WERI-Rb-1 (cell line): ENCODE data around the gene HADHA.
A peak's percentile ranks its signal among the peaks of the same experiment; 100 is the strongest.

Experiments
- DNase-seq: peaks from one replicate; pipeline ENCODE4 v3.0.0-alpha.2; 2020
- H3K27ac ChIP-seq: fragments of 250-450 bp; sonication (Bioruptor Pico); 2 replicates; pipeline ENCODE4 v1.5.1; 2020; ENCODE audit warnings: mild to moderate bottlenecking, moderate library complexity
- H3K27me3 ChIP-seq: fragments of 250-450 bp; sonication (Bioruptor Pico); 2 replicates; pipeline ENCODE4 v1.5.1; 2021; ENCODE audit warnings: mild to moderate bottlenecking, low read depth, moderate library complexity; ENCODE audit not compliant: insufficient read depth, severe bottlenecking
- H3K36me3 ChIP-seq: fragments of 250-450 bp; sonication (Bioruptor Pico); 2 replicates; pipeline ENCODE4 v1.5.1; 2020; ENCODE audit warnings: mild to moderate bottlenecking, moderate library complexity
- H3K4me3 ChIP-seq: 2 replicates; pipeline ENCODE4 v1.5.1; 2011; ENCODE audit warnings: low read depth, mild to moderate bottlenecking, control low read depth, low read length
- H3K9me3 ChIP-seq: fragments of 250-450 bp; sonication (Bioruptor Pico); 2 replicates; pipeline ENCODE4 v1.5.1; 2021; ENCODE audit warnings: mild to moderate bottlenecking, moderate library complexity; ENCODE audit not compliant: severe bottlenecking
- CTCF ChIP-seq: IDR thresholded peaks from 2 replicates; pipeline ENCODE4 v1.5.1; 2011; ENCODE audit warnings: low read depth, mild to moderate bottlenecking, control low read depth, inconsistent platforms, low read length

HADHA gene

GRCh38 chr2:26179446-26179913 lies 65.0 kb downstream of the HADHA start:
- DNase-seq, result no peak
- no peaks in the 10 kb centered on the region for H3K27me3 ChIP-seq
- no peak for TF ChIP-seq CTCF
- H3K4me3 ChIP-seq, result no peak overlapping the region
- peaks cover 55% of the 10 kb centered on the region for H3K36me3 ChIP-seq
- H3K9me3 ChIP-seq, result no peaks in the 10 kb centered on the region
- no peak overlapping the region for H3K27ac ChIP-seq

DNA sequence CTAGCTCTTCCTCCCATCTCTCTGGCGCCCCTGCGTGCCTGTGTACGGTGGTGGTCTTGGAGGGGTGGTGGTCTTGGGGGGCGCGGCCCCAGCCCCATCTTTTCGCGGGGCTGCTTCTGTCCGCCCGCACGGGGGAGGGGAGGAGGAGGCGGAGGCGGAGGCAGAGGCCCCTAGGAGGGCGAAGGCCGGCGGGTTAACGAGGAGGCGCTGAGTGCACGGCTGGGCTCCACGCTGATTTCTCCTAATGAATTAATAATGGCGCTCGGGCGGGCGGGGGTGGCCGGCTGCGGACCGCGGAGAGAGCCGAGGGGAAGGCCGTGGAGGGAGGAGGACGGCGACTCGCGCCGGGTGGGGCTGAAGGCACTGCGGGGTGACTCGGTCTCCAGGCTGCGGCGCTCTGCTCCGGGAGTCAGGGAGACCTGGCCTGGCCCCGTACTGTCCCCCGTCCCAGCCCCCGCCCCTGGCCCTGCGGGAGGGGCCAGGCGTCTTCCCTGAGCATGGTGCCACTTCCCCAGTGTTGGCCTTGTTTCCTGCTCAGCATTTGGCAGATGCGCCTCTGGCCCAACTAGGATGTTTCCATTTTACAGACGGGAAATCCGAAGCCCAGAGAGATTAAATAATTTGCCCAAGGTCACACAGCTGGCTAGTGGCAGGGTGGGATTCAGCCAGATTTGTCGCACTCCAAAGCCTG lies 65.5 kb downstream of the HADHA start:
- DNase-seq, result no peak
- H3K27me3 ChIP-seq, result no peaks in the 10 kb centered on the region
- peaks cover 53% of the 10 kb centered on the region for H3K36me3 ChIP-seq
- H3K27ac ChIP-seq, result no peak overlapping the region
- H3K9me3 ChIP-seq, result no peaks in the 10 kb centered on the region
- TF ChIP-seq CTCF, result no peak
- H3K4me3 ChIP-seq, result no peak overlapping the region

- no peak for TF ChIP-seq CTCF
- DNase-seq, result no peak
- Histone ChIP-seq H3K4me3 (no peak overlapping the region), H3K9me3 (no peaks in the 10 kb centered on the region), H3K36me3 (peaks cover 46% of the 10 kb centered on the region), H3K27ac (no peak overlapping the region), H3K27me3 (no peaks in the 10 kb centered on the region)
Observed at GRCh38 chr2:26178246-26178645, 66.2 kb downstream of the HADHA start.

DNA sequence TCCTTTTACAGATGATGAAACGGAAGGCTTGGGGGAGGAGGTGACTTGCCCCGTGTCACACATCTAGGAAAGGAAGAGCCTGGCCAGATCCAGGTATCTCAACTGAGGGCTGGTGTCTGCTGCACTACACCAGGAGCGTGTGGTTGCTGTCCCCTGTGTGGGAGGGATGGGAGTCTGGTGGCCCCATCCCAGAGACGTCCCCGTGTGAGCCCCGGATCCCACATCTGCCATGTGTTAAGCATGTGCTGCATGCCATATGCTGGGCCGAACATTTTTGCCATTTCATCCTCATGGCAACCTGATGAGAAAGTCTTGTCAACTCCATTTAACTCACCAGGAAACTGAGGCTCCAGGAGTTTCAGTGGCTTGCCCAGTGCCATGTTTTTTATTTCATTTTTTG lies 67.3 kb downstream of the HADHA start:
- Histone ChIP-seq H3K36me3 (peaks cover 35% of the 10 kb centered on the region), H3K4me3 (no peak overlapping the region), H3K27me3 (no peaks in the 10 kb centered on the region), H3K9me3 (no peaks in the 10 kb centered on the region), H3K27ac (no peak overlapping the region)
- peak; percentile 5 for DNase-seq
- TF ChIP-seq CTCF, result no peak

- Histone ChIP-seq H3K27ac (no peak overlapping the region), H3K4me3 (no peak overlapping the region), H3K27me3 (no peaks in the 10 kb centered on the region), H3K36me3 (peaks cover 26% of the 10 kb centered on the region), H3K9me3 (no peaks in the 10 kb centered on the region)
- no peak for TF ChIP-seq CTCF
- DNase-seq, result no peak
Observed at GRCh38 chr2:26176279-26176615, 68.2 kb downstream of the HADHA start.
